GM12865 (cell line): ENCODE measurements around the gene REL.

Source experiments
- DNase-seq: peaks from one replicate; pipeline ENCODE4 v3.0.0; 2010; ENCODE audit warnings: low read depth
- H3K4me3 ChIP-seq: 2 replicates; pipeline ENCODE4 v1.5.1; 2011; ENCODE audit warnings: mild to moderate bottlenecking, low read depth, low read length, control low read depth
- CTCF ChIP-seq: IDR thresholded peaks from 2 replicates; pipeline ENCODE4 v1.5.1; 2011; ENCODE audit warnings: low read length, control low read depth, low read depth, inconsistent platforms; ENCODE audit not compliant: insufficient read depth; ENCODE audit errors: missing control alignments

REL gene

GRCh38 chr2:60957224-60957623 is 75.8 kb downstream of the REL start:
- no peak for TF ChIP-seq CTCF
- DNase-seq: no peak
- H3K4me3 ChIP-seq: no peak overlapping the region

- TF ChIP-seq CTCF: no peak
- no peak for DNase-seq
- H3K4me3 ChIP-seq: no peak overlapping the region
Observed at GRCh38 chr2:60957643-60958042, 76.3 kb downstream of the REL start.

GRCh38 chr2:60958361-60958760 is 77.0 kb downstream of the REL start:
- H3K4me3 ChIP-seq: no peak overlapping the region
- DNase-seq: no peak
- no peak for TF ChIP-seq CTCF

- no peak for TF ChIP-seq CTCF
- DNase-seq: no peak
- H3K4me3 ChIP-seq: no peak overlapping the region
Observed at GRCh38 chr2:60958800-60959199, 77.4 kb downstream of the REL start.

GRCh38 chr2:60959501-60959900 is 78.1 kb downstream of the REL start:
- no peak overlapping the region for H3K4me3 ChIP-seq
- TF ChIP-seq CTCF: no peak
- no peak for DNase-seq

GRCh38 chr2:60960706-60961105 is 79.3 kb downstream of the REL start:
- TF ChIP-seq CTCF: no peak
- H3K4me3 ChIP-seq: no peak overlapping the region
- DNase-seq: no peak

- no peak overlapping the region for H3K4me3 ChIP-seq
- DNase-seq: no peak
- TF ChIP-seq CTCF: no peak
Observed at GRCh38 chr2:60961457-60961856, 80.1 kb downstream of the REL start.
